ENCODE measurements around the gene SUGCT.

The SUGCT gene

DNA sequence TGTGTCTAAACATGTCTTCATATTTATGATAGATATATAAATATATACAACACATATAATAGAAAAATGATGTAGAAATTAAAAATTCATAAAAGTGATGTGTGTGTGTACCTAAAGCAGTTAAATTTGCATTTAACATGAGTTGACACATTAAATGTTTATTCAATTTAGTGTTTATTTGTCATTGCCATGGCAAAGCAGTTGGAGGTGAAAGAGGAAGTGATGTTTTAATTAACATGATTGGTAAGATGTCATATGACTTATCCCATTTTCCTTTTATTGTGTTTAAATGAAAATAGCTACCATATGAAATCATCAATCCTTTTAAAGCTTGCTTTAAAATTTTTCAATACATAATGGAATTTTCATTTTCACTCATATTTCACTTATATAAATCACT, 452.6 kb downstream of the SUGCT start:
- no peaks in the 10 kb centered on the region for H3K27me3 ChIP-seq (ENCODE audit: insufficient read depth, poor library complexity, severe bottlenecking)
- TF ChIP-seq, protein P1, sequence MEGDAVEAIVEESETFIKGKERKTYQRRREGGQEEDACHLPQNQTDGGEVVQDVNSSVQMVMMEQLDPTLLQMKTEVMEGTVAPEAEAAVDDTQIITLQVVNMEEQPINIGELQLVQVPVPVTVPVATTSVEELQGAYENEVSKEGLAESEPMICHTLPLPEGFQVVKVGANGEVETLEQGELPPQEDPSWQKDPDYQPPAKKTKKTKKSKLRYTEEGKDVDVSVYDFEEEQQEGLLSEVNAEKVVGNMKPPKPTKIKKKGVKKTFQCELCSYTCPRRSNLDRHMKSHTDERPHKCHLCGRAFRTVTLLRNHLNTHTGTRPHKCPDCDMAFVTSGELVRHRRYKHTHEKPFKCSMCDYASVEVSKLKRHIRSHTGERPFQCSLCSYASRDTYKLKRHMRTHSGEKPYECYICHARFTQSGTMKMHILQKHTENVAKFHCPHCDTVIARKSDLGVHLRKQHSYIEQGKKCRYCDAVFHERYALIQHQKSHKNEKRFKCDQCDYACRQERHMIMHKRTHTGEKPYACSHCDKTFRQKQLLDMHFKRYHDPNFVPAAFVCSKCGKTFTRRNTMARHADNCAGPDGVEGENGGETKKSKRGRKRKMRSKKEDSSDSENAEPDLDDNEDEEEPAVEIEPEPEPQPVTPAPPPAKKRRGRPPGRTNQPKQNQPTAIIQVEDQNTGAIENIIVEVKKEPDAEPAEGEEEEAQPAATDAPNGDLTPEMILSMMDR (IDR thresholded peaks at IDR 0.05; ENCODE audit: insufficient read depth, low read length): no peak
- TF ChIP-seq SPI1 (IDR thresholded peaks at IDR 0.05; ENCODE audit: borderline replicate concordance, low read depth): peak; percentile 72; the same call in 1 of the 2 replicates
- no peak overlapping the region for H3K4me3 ChIP-seq (replicated peaks; ENCODE audit: insufficient read depth, low read length)
- H3K27ac ChIP-seq (replicated peaks): no peak overlapping the region
- DNase-seq (ENCODE audit: low read depth in 1 of 2, low spot score in 1 of 2): no peak

DNA sequence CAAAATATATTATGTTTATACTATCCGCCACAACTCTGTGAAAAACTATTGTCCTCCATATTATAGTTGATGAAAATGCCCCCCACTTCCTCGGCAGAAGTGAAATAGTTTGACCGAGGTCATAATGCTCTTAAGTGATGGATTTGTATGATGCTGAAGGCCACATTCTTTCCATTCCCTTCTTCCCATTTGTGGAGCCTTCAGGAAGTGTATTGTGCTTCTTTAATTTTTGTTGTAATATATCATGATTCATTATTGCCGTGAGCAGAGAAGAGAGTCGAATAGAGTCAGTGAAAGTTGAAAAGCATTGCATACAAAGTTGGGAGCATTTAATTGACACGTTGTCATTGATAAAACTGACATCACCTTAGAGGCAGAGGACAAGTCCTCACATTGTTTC, 460.3 kb downstream of the SUGCT start:
- DNase-seq (ENCODE audit: low read depth in 1 of 2, low spot score in 1 of 2): no peak
- no peak overlapping the region for H3K27ac ChIP-seq (replicated peaks)
- H3K27me3 ChIP-seq (ENCODE audit: insufficient read depth, poor library complexity, severe bottlenecking): no peaks in the 10 kb centered on the region
- no peak overlapping the region for H3K4me3 ChIP-seq (replicated peaks; ENCODE audit: insufficient read depth, low read length)
- TF ChIP-seq GABPA (IDR thresholded peaks at IDR 0.05; ENCODE audit: low read depth) (no peak), SPI1 (IDR thresholded peaks at IDR 0.05; ENCODE audit: borderline replicate concordance, low read depth) (no peak), POLR2AphosphoS5 (IDR thresholded peaks at IDR 0.05; ENCODE audit: low read depth) (no peak)
- TF ChIP-seq, protein P2, sequence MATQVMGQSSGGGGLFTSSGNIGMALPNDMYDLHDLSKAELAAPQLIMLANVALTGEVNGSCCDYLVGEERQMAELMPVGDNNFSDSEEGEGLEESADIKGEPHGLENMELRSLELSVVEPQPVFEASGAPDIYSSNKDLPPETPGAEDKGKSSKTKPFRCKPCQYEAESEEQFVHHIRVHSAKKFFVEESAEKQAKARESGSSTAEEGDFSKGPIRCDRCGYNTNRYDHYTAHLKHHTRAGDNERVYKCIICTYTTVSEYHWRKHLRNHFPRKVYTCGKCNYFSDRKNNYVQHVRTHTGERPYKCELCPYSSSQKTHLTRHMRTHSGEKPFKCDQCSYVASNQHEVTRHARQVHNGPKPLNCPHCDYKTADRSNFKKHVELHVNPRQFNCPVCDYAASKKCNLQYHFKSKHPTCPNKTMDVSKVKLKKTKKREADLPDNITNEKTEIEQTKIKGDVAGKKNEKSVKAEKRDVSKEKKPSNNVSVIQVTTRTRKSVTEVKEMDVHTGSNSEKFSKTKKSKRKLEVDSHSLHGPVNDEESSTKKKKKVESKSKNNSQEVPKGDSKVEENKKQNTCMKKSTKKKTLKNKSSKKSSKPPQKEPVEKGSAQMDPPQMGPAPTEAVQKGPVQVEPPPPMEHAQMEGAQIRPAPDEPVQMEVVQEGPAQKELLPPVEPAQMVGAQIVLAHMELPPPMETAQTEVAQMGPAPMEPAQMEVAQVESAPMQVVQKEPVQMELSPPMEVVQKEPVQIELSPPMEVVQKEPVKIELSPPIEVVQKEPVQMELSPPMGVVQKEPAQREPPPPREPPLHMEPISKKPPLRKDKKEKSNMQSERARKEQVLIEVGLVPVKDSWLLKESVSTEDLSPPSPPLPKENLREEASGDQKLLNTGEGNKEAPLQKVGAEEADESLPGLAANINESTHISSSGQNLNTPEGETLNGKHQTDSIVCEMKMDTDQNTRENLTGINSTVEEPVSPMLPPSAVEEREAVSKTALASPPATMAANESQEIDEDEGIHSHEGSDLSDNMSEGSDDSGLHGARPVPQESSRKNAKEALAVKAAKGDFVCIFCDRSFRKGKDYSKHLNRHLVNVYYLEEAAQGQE (IDR thresholded peaks at IDR 0.05; ENCODE audit: insufficient replicate concordance, low read depth): no peak
- TF ChIP-seq, protein P1 (IDR thresholded peaks at IDR 0.05; ENCODE audit: insufficient read depth, low read length): no peak

DNA sequence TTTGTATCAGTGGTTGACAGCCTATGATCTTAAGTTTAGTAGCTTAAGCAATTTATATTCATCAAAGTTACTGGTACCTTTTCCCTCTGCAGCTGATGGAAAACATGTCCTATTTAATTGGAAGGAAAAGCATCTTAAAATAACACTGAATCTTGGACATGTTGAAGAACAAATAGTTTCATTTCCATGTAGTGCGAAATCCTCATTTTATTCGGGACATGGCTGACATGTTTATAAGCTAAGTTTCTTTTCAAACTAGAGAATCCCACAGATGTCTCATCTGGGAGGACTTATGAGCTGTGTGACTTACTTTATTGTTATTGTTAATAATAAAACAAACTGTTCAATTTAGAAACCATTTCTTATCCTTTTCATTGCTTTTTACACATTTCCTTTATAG, 461.0 kb downstream of the SUGCT start:
- Histone ChIP-seq H3K4me3 (replicated peaks; ENCODE audit: insufficient read depth, low read length) (no peak overlapping the region), H3K27ac (replicated peaks) (no peak overlapping the region), H3K27me3 (ENCODE audit: insufficient read depth, poor library complexity, severe bottlenecking) (no peaks in the 10 kb centered on the region)
- DNase-seq (ENCODE audit: low read depth in 1 of 2, low spot score in 1 of 2): no peak
- TF ChIP-seq, protein P1 (IDR thresholded peaks at IDR 0.05; ENCODE audit: insufficient read depth, low read length): no peak
- TF ChIP-seq SPI1 (IDR thresholded peaks at IDR 0.05; ENCODE audit: borderline replicate concordance, low read depth): no peak
- TF ChIP-seq, protein P2 (IDR thresholded peaks at IDR 0.05; ENCODE audit: insufficient replicate concordance, low read depth): no peak
- no peak for TF ChIP-seq GABPA (IDR thresholded peaks at IDR 0.05; ENCODE audit: low read depth)
- no peak for TF ChIP-seq POLR2AphosphoS5 (IDR thresholded peaks at IDR 0.05; ENCODE audit: low read depth)

DNA sequence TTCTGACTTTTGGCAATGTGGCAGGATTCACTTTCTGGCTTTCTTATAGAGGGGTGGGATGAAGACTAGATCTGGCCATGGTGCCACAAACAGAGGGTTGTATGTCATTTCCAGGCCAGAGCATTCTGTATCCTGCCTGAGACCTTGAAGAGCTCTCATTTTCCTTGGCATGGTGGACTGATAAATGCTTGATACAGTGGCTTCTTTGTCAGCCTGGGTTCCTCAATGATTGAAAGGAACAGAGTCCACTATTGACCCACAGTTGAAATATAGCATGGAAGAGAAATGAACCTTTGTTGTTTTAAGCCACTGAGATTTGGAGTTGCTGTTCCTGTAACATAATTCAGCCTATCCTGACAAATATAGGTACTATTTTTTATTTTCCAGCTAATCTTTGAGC, 462.7 kb downstream of the SUGCT start:
- Histone ChIP-seq H3K27ac (replicated peaks) (peak overlapping the region; percentile 88; the same call in 1 of the 2 replicates), H3K27me3 (ENCODE audit: insufficient read depth, poor library complexity, severe bottlenecking) (no peaks in the 10 kb centered on the region), H3K4me3 (replicated peaks; ENCODE audit: insufficient read depth, low read length) (no peak overlapping the region)
- no peak for DNase-seq (ENCODE audit: low read depth in 1 of 2, low spot score in 1 of 2)
- TF ChIP-seq POLR2AphosphoS5 (IDR thresholded peaks at IDR 0.05; ENCODE audit: low read depth): no peak
- no peak for TF ChIP-seq SPI1 (IDR thresholded peaks at IDR 0.05; ENCODE audit: borderline replicate concordance, low read depth)
- TF ChIP-seq, protein P2 (IDR thresholded peaks at IDR 0.05; ENCODE audit: insufficient replicate concordance, low read depth): no peak
- no peak for TF ChIP-seq GABPA (IDR thresholded peaks at IDR 0.05; ENCODE audit: low read depth)
- TF ChIP-seq, protein P1 (IDR thresholded peaks at IDR 0.05; ENCODE audit: insufficient read depth, low read length): no peak
